DOHH2 (cell line): ENCODE measurements around the gene HOXB1.

Experiments used
- CTCF ChIP-seq: fragments of 200-600 bp; sonication (generic); IDR thresholded peaks from one replicate; pipeline ENCODE4 v1.5.1; 2014; ENCODE audit warnings: antibody characterized with exemption, mild to moderate bottlenecking, low read depth, low read length; ENCODE audit not compliant: poor library complexity, severe bottlenecking
- EZH2phosphoT487 ChIP-seq: fragments of 200-600 bp; sonication (generic); IDR thresholded peaks from 2 replicates; pipeline ENCODE4 v1.6.1; 2017; ENCODE audit warnings: borderline replicate concordance, mild to moderate bottlenecking, antibody characterized with exemption, low read length, moderate library complexity, mixed read lengths

GRCh38 chr17:48494335-48494734, 36.5 kb downstream of the HOXB1 start:
- TF ChIP-seq CTCF = no peak
- no peak for TF ChIP-seq EZH2phosphoT487
